Fibroblast of lung (primary cell): ENCODE data around the gene PSTK. TPM values are rescaled to one million over a fixed set of nuclear protein-coding genes. Genes with fewer than 3 reads are reported as not detected.

ENCODE experiments used
- DNase-seq, 2 donors: peaks; one replicate each; pipeline versions ENCODE4 v3.0.0 to v3.0.0-alpha.2; 2010; ENCODE audit warnings: low read depth in 2 of 2
- H2AFZ ChIP-seq: 2 replicates; pipeline ENCODE4 v1.5.1; 2012; ENCODE audit warnings: low read length, control low read depth, inconsistent platforms
- H3K27ac ChIP-seq: 2 replicates; pipeline ENCODE4 v1.5.1; 2011; ENCODE audit warnings: low read length, control low read depth; ENCODE audit not compliant: insufficient read depth
- H3K27me3 ChIP-seq: 2 replicates; pipeline ENCODE4 v1.5.1; 2011; ENCODE audit warnings: mild to moderate bottlenecking, low read length; ENCODE audit not compliant: control insufficient read depth, insufficient read depth
- H3K36me3 ChIP-seq: 2 replicates; pipeline ENCODE4 v1.5.1; 2011; ENCODE audit warnings: low read length; ENCODE audit not compliant: control insufficient read depth, insufficient read depth
- H3K4me1 ChIP-seq: 2 replicates; pipeline ENCODE4 v1.5.1; 2011; ENCODE audit warnings: low read length; ENCODE audit not compliant: control insufficient read depth, insufficient read depth; ENCODE audit errors: extremely low read depth
- H3K4me2 ChIP-seq: 2 replicates; pipeline ENCODE4 v1.5.1; 2011; ENCODE audit warnings: low read length, control low read depth; ENCODE audit not compliant: insufficient read depth; ENCODE audit errors: extremely low read depth
- H3K4me3 ChIP-seq, 4 experiments: fragments of 200-600 bp in 1 of 4; sonication (generic) in 1 of 4; replicated peaks in 1 of 4; 2 replicates each; pipeline ENCODE4 v1.5.1; 2011 to 2016; ENCODE audit warnings: low read length in 4 of 4, low read depth in 3 of 4, mild to moderate bottlenecking in 3 of 4, control low read depth in 2 of 4, inconsistent platforms in 1 of 4, mixed read lengths in 1 of 4; ENCODE audit not compliant: insufficient read depth in 1 of 4; ENCODE audit errors: control extremely low read depth in 1 of 4
- H3K79me2 ChIP-seq: 2 replicates; pipeline ENCODE4 v1.5.1; 2012; ENCODE audit warnings: mild to moderate bottlenecking, low read length, inconsistent platforms; ENCODE audit not compliant: control insufficient read depth, insufficient read depth
- H3K9ac ChIP-seq: 2 replicates; pipeline ENCODE4 v1.5.1; 2011; ENCODE audit warnings: mild to moderate bottlenecking, low read length, control low read depth; ENCODE audit not compliant: insufficient read depth
- H3K9me3 ChIP-seq: 2 replicates; pipeline ENCODE4 v1.5.1; 2012; ENCODE audit warnings: low read depth, low read length; ENCODE audit not compliant: control insufficient read depth, insufficient read depth
- H4K20me1 ChIP-seq: 2 replicates; pipeline ENCODE4 v1.5.1; 2011; ENCODE audit warnings: low read length; ENCODE audit not compliant: control insufficient read depth, insufficient read depth; ENCODE audit errors: extremely low read depth
- EZH2 ChIP-seq: IDR thresholded peaks from 2 replicates; pipeline ENCODE4 v1.5.1; 2012; ENCODE audit warnings: low read length, control low read depth, mild to moderate bottlenecking; ENCODE audit errors: missing control alignments
- polyA plus RNA-seq, 2 donors: library from polyadenylated mRNA; depleted of rRNA in 1 of 2; stranded (reverse) in 1 of 2; unstranded in 1 of 2; fragments of >200 nt; gene quantifications; 2 replicates each; pipeline ENCODE4 v1.2.1, GENCODE V29; 2011 to 2012; ENCODE audit warnings: missing spikeins in 1 of 2
- total RNA-seq: library from RNA; depleted of rRNA; stranded (reverse); fragments of >200 nt; gene quantifications from 2 replicates; pipeline ENCODE4 v1.2.1, GENCODE V29; 2014
- TF ChIP-seq, protein P1 (sequence below), 2 donors: IDR thresholded peaks in 1 of 2; conservative IDR thresholded peaks in 1 of 2; 1 replicate in 1 of 2; 2 replicates in 1 of 2; pipeline ENCODE4 v1.5.1; 2011 to 2012; ENCODE audit warnings: low read length in 2 of 2, control low read depth in 1 of 2, inconsistent platforms in 1 of 2, low read depth in 1 of 2, mild to moderate bottlenecking in 1 of 2

PSTK gene
- total and polyA plus RNA-seq, 2 donors (not counting 1 experiment from before 2014, with no cell fraction given), result 5.1 to 6.4 TPM

DNA sequence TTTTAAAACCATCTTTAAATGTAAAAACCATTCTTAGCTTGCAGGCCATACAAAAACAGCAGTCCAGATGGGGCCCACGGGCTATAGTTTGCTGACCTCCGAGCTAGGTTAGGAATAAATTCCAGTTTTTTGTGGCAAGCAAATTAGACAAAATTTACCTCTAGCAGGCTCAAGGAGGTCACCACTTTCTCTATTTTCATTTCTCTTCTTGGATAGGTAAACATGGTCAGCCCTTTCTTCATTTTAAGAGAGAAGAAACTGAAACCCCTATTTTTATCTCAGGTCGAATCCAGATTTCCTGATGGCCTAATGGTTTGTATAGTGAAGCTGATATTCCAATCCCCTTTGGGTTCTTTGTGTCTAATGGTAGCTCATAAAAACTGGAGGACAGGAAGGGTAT lies 17.7 kb downstream of the PSTK start:
- Histone ChIP-seq H2AFZ (no peak overlapping the region), H3K79me2 (no peaks in the 10 kb centered on the region)

DNA sequence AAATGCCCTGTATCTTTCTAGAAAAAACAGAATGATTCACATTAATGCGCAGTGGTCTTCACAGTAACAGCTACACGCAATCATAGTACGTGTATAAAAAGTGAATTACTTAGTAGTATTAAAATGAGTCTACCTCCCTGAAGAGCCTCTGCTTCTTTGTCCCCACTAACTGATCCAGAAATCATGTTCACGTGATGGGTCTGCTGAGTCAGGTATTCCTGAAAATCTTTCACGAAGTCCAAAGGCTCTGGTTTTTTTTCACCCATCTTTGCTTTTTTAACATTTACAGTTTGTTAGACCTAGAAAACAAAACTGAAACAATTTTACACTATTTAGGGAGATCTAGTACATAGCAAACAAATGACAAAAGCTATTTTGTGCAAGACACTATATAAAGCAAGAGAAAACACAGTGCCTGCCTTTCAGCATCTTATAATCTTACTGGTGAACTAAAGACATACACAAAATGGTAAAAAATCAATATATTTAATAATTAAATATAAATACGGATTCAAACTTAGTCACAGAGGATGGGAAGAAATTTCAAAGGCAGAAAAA lies 18.2 kb downstream of the PSTK start:
- Histone ChIP-seq H3K9ac (no peak overlapping the region), H3K79me2 (peaks cover 2% of the 10 kb centered on the region), H3K27ac (no peak overlapping the region), H3K27me3 (no peaks in the 10 kb centered on the region), H3K36me3 (peaks cover 6% of the 10 kb centered on the region), H2AFZ (no peak overlapping the region), H4K20me1 (no peaks in the 10 kb centered on the region), H3K4me3 (no peak overlapping the region), H3K9me3 (no peaks in the 10 kb centered on the region), H3K4me2 (no peak overlapping the region), H3K4me1 (no peaks in the 10 kb centered on the region)
- TF ChIP-seq EZH2, result no peak
- TF ChIP-seq, protein P1, sequence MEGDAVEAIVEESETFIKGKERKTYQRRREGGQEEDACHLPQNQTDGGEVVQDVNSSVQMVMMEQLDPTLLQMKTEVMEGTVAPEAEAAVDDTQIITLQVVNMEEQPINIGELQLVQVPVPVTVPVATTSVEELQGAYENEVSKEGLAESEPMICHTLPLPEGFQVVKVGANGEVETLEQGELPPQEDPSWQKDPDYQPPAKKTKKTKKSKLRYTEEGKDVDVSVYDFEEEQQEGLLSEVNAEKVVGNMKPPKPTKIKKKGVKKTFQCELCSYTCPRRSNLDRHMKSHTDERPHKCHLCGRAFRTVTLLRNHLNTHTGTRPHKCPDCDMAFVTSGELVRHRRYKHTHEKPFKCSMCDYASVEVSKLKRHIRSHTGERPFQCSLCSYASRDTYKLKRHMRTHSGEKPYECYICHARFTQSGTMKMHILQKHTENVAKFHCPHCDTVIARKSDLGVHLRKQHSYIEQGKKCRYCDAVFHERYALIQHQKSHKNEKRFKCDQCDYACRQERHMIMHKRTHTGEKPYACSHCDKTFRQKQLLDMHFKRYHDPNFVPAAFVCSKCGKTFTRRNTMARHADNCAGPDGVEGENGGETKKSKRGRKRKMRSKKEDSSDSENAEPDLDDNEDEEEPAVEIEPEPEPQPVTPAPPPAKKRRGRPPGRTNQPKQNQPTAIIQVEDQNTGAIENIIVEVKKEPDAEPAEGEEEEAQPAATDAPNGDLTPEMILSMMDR (conservative IDR thresholded peaks at IDR 0.05 in 1 of 2, IDR thresholded peaks at IDR 0.05 in 1 of 2; ENCODE audit: low read depth in 1 of 2, low read length in 2 of 2), result no peak
- DNase-seq, result no peak

More for the DNA sequence above, 17.7 kb downstream of the PSTK start:
- DNase-seq, result no peak
- TF ChIP-seq, protein P1 (conservative IDR thresholded peaks at IDR 0.05 in 1 of 2, IDR thresholded peaks at IDR 0.05 in 1 of 2; ENCODE audit: low read depth in 1 of 2, low read length in 2 of 2), result no peak
- TF ChIP-seq EZH2, result no peak
- no peaks in the 10 kb centered on the region for H3K27me3 ChIP-seq
- H3K9me3 ChIP-seq, result no peaks in the 10 kb centered on the region
- H3K9ac ChIP-seq, result no peak overlapping the region
- no peak overlapping the region for H3K4me3 ChIP-seq
- H3K27ac ChIP-seq, result no peak overlapping the region
- peaks cover 6% of the 10 kb centered on the region for H3K36me3 ChIP-seq
- no peaks in the 10 kb centered on the region for H4K20me1 ChIP-seq
- no peaks in the 10 kb centered on the region for H3K4me1 ChIP-seq
- H3K4me2 ChIP-seq, result no peak overlapping the region

DNA sequence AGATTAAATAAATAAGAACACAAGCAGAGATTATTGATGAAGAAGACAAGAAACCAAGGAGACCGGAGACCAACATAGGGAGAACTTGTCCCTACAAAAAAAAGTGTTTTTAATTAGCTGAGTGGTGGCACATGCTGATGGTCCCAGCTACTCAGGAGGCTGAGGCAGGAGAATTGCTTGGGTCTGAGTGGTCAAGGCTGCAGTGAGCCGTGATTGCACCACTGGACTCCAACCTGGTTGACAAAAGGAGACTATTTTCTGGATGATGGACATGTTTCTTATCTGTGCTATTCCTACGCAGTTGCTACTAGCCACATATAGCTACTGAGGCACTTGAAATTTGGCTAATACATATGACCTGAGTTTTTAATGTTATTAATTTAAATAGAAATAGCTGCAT lies 18.7 kb downstream of the PSTK start:
- Histone ChIP-seq H3K9me3 (no peaks in the 10 kb centered on the region), H3K27ac (no peak overlapping the region), H3K4me1 (no peaks in the 10 kb centered on the region), H3K4me3 (no peak overlapping the region), H4K20me1 (no peaks in the 10 kb centered on the region), H3K36me3 (peaks cover 6% of the 10 kb centered on the region), H3K79me2 (peaks cover 2% of the 10 kb centered on the region), H2AFZ (no peak overlapping the region), H3K9ac (no peak overlapping the region), H3K4me2 (no peak overlapping the region), H3K27me3 (no peaks in the 10 kb centered on the region)
- TF ChIP-seq, protein P1 (conservative IDR thresholded peaks at IDR 0.05 in 1 of 2, IDR thresholded peaks at IDR 0.05 in 1 of 2; ENCODE audit: low read depth in 1 of 2, low read length in 2 of 2), result no peak
- no peak for TF ChIP-seq EZH2
- no peak for DNase-seq
